ENCODE data around the gene CACNA1B. TPM values are rescaled to one million over a fixed set of nuclear protein-coding genes. Genes with fewer than 3 reads are reported as not detected.

CACNA1B gene
- total and polyA plus RNA-seq, 2 donors (not counting 1 experiment from before 2014, with no cell fraction given), result 0.01 to 0.17 TPM

- no peak overlapping the region for H3K4me2 ChIP-seq (ENCODE audit: extremely low read depth, insufficient read depth, low read length)
- no peak overlapping the region for H2AFZ ChIP-seq (ENCODE audit: low read length)
- no peaks in the 10 kb centered on the region for H4K20me1 ChIP-seq (ENCODE audit: control insufficient read depth, extremely low read depth, insufficient read depth, low read length)
- no peak for DNase-seq (ENCODE audit: low read depth in 2 of 2)
- H3K9me3 ChIP-seq (ENCODE audit: control insufficient read depth, insufficient read depth, low read depth, low read length), result no peaks in the 10 kb centered on the region
- no peak overlapping the region for H3K27ac ChIP-seq (ENCODE audit: insufficient read depth, low read length)
- no peaks in the 10 kb centered on the region for H3K79me2 ChIP-seq (ENCODE audit: control insufficient read depth, insufficient read depth, low read length)
- no peak for TF ChIP-seq CTCF (conservative IDR thresholded peaks at IDR 0.05 in 1 of 2, IDR thresholded peaks at IDR 0.05 in 1 of 2; ENCODE audit: low read depth in 1 of 2, low read length in 2 of 2)
- no peak for TF ChIP-seq EZH2 (IDR thresholded peaks at IDR 0.05; ENCODE audit: low read length, missing control alignments)
- H3K36me3 ChIP-seq (ENCODE audit: control insufficient read depth, insufficient read depth, low read length), result no peaks in the 10 kb centered on the region
- H3K27me3 ChIP-seq (ENCODE audit: control insufficient read depth, insufficient read depth, low read length), result peaks cover 4% of the 10 kb centered on the region
- no peak overlapping the region for H3K9ac ChIP-seq (ENCODE audit: insufficient read depth, low read length)
- no peak overlapping the region for H3K4me3 ChIP-seq (replicated peaks in 1 of 4; ENCODE audit: control extremely low read depth in 1 of 4, insufficient read depth in 1 of 4, low read depth in 3 of 4, low read length in 4 of 4)
- H3K4me1 ChIP-seq (ENCODE audit: control insufficient read depth, extremely low read depth, insufficient read depth, low read length), result no peaks in the 10 kb centered on the region
Observed at GRCh38 chr9:138024131-138024530, 146.5 kb downstream of the CACNA1B start.

- DNase-seq (ENCODE audit: low read depth in 2 of 2), result no peak
- Histone ChIP-seq H2AFZ (ENCODE audit: low read length) (no peak overlapping the region), H3K79me2 (ENCODE audit: control insufficient read depth, insufficient read depth, low read length) (no peaks in the 10 kb centered on the region), H3K36me3 (ENCODE audit: control insufficient read depth, insufficient read depth, low read length) (no peaks in the 10 kb centered on the region), H3K9ac (ENCODE audit: insufficient read depth, low read length) (no peak overlapping the region), H3K4me2 (ENCODE audit: extremely low read depth, insufficient read depth, low read length) (no peak overlapping the region), H3K4me1 (ENCODE audit: control insufficient read depth, extremely low read depth, insufficient read depth, low read length) (no peaks in the 10 kb centered on the region), H4K20me1 (ENCODE audit: control insufficient read depth, extremely low read depth, insufficient read depth, low read length) (no peaks in the 10 kb centered on the region), H3K27ac (ENCODE audit: insufficient read depth, low read length) (no peak overlapping the region), H3K9me3 (ENCODE audit: control insufficient read depth, insufficient read depth, low read depth, low read length) (no peaks in the 10 kb centered on the region), H3K4me3 (replicated peaks in 1 of 4; ENCODE audit: control extremely low read depth in 1 of 4, insufficient read depth in 1 of 4, low read depth in 3 of 4, low read length in 4 of 4) (no peak overlapping the region), H3K27me3 (ENCODE audit: control insufficient read depth, insufficient read depth, low read length) (peaks cover 4% of the 10 kb centered on the region)
- TF ChIP-seq EZH2 (IDR thresholded peaks at IDR 0.05; ENCODE audit: low read length, missing control alignments), result no peak
- TF ChIP-seq CTCF (conservative IDR thresholded peaks at IDR 0.05 in 1 of 2, IDR thresholded peaks at IDR 0.05 in 1 of 2; ENCODE audit: low read depth in 1 of 2, low read length in 2 of 2), result no peak
Observed at GRCh38 chr9:138024831-138025291, 147.3 kb downstream of the CACNA1B start.

GRCh38 chr9:138025417-138025816 lies 147.8 kb downstream of the CACNA1B start:
- Histone ChIP-seq H3K9me3 (ENCODE audit: control insufficient read depth, insufficient read depth, low read depth, low read length) (no peaks in the 10 kb centered on the region), H4K20me1 (ENCODE audit: control insufficient read depth, extremely low read depth, insufficient read depth, low read length) (no peaks in the 10 kb centered on the region), H3K4me2 (ENCODE audit: extremely low read depth, insufficient read depth, low read length) (no peak overlapping the region), H3K79me2 (ENCODE audit: control insufficient read depth, insufficient read depth, low read length) (no peaks in the 10 kb centered on the region), H3K36me3 (ENCODE audit: control insufficient read depth, insufficient read depth, low read length) (no peaks in the 10 kb centered on the region), H3K4me1 (ENCODE audit: control insufficient read depth, extremely low read depth, insufficient read depth, low read length) (no peaks in the 10 kb centered on the region), H3K27me3 (ENCODE audit: control insufficient read depth, insufficient read depth, low read length) (peaks cover 4% of the 10 kb centered on the region), H2AFZ (ENCODE audit: low read length) (no peak overlapping the region), H3K9ac (ENCODE audit: insufficient read depth, low read length) (no peak overlapping the region), H3K4me3 (replicated peaks in 1 of 4; ENCODE audit: control extremely low read depth in 1 of 4, insufficient read depth in 1 of 4, low read depth in 3 of 4, low read length in 4 of 4) (no peak overlapping the region), H3K27ac (ENCODE audit: insufficient read depth, low read length) (no peak overlapping the region)
- TF ChIP-seq CTCF (conservative IDR thresholded peaks at IDR 0.05 in 1 of 2, IDR thresholded peaks at IDR 0.05 in 1 of 2; ENCODE audit: low read depth in 1 of 2, low read length in 2 of 2) (no peak), EZH2 (IDR thresholded peaks at IDR 0.05; ENCODE audit: low read length, missing control alignments) (no peak)
- no peak for DNase-seq (ENCODE audit: low read depth in 2 of 2)

All from fibroblast of lung (primary cell).